B cell (primary cell): ENCODE results near the gene CELF2.

Experiments
- EZH2 ChIP-seq: IDR thresholded peaks from 2 replicates; pipeline ENCODE4 v1.6.1; 2012; ENCODE audit warnings: borderline replicate concordance, low read depth, mild to moderate bottlenecking, moderate library complexity, low read length; ENCODE audit not compliant: insufficient read depth, poor library complexity, severe bottlenecking
- TF ChIP-seq, protein P1 (sequence below): fragments of 200-600 bp; IDR thresholded peaks from one replicate; pipeline ENCODE4 v1.8.0; 2022; ENCODE audit warnings: antibody characterized with exemption, mild to moderate bottlenecking

DNA sequence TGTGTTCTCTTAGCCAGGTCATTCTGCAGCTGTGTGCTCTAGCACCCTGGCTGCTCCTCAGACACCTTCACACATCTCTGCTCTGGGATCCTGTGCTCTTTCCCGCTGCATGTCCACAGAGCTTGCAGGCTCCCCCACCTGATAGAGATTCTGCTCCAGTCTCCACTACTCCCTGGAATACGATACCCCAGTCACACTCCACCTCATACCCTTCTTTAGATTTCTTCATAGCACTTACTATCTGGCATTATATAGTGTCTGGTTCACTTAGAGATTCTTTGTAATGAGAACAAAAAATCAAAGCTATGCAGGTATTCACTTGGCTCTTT is 88.0 kb downstream of the CELF2 start:
- no peak for TF ChIP-seq EZH2
- TF ChIP-seq, protein P1, sequence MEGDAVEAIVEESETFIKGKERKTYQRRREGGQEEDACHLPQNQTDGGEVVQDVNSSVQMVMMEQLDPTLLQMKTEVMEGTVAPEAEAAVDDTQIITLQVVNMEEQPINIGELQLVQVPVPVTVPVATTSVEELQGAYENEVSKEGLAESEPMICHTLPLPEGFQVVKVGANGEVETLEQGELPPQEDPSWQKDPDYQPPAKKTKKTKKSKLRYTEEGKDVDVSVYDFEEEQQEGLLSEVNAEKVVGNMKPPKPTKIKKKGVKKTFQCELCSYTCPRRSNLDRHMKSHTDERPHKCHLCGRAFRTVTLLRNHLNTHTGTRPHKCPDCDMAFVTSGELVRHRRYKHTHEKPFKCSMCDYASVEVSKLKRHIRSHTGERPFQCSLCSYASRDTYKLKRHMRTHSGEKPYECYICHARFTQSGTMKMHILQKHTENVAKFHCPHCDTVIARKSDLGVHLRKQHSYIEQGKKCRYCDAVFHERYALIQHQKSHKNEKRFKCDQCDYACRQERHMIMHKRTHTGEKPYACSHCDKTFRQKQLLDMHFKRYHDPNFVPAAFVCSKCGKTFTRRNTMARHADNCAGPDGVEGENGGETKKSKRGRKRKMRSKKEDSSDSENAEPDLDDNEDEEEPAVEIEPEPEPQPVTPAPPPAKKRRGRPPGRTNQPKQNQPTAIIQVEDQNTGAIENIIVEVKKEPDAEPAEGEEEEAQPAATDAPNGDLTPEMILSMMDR, result no peak
